H9 (cell line): ENCODE data around the gene ATM. TPM values are rescaled to one million over a fixed set of nuclear protein-coding genes. Genes with fewer than 3 reads are reported as not detected.
A peak's percentile ranks its signal among the peaks of the same experiment; 100 is the strongest.

Source experiments
- DNase-seq: peaks from one replicate; pipeline ENCODE4 v3.0.0-alpha.2; 2017
- H2AFZ ChIP-seq: one replicate; pipeline ENCODE4 v1.6.1; 2013; ENCODE audit warnings: mild to moderate bottlenecking, low read length, control low read depth, moderate library complexity
- H2AK5ac ChIP-seq: 2 replicates; pipeline ENCODE4 v1.6.1; 2013; ENCODE audit warnings: low read length, control low read depth, mixed read lengths; ENCODE audit not compliant: insufficient read length
- H2BK120ac ChIP-seq: one replicate; pipeline ENCODE4 v1.6.1; 2013; ENCODE audit warnings: low read depth, mild to moderate bottlenecking, low read length, control low read depth, inconsistent platforms; ENCODE audit not compliant: poor library complexity, severe bottlenecking
- H2BK12ac ChIP-seq: 2 replicates; pipeline ENCODE4 v1.6.1; 2013; ENCODE audit warnings: low read length, control low read depth, mixed read lengths, low read depth; ENCODE audit not compliant: insufficient read length
- H2BK15ac ChIP-seq: 2 replicates; pipeline ENCODE4 v1.6.1; 2013; ENCODE audit warnings: low read depth, low read length, control low read depth
- H2BK20ac ChIP-seq: one replicate; pipeline ENCODE4 v1.6.1; 2013; ENCODE audit warnings: low read depth, mild to moderate bottlenecking, low read length, control low read depth, inconsistent platforms; ENCODE audit not compliant: poor library complexity, severe bottlenecking
- H2BK5ac ChIP-seq: 2 replicates; pipeline ENCODE4 v1.6.1; 2013; ENCODE audit warnings: low read length, control low read depth, mixed read lengths; ENCODE audit not compliant: insufficient read length
- H3K14ac ChIP-seq: 2 replicates; pipeline ENCODE4 v1.6.1; 2013; ENCODE audit warnings: low read length, control low read depth; ENCODE audit not compliant: insufficient read depth
- H3K18ac ChIP-seq: 2 replicates; pipeline ENCODE4 v1.6.1; 2013; ENCODE audit warnings: low read depth, mild to moderate bottlenecking, mixed read lengths, low read length, control low read depth; ENCODE audit not compliant: insufficient read length
- H3K23ac ChIP-seq: 2 replicates; pipeline ENCODE4 v1.6.1; 2013; ENCODE audit warnings: low read length, control low read depth, mixed read lengths, low read depth; ENCODE audit not compliant: insufficient read length
- H3K23me2 ChIP-seq: 2 replicates; pipeline ENCODE4 v1.6.1; 2013; ENCODE audit warnings: low read depth, mild to moderate bottlenecking, mixed read lengths, low read length, control low read depth; ENCODE audit not compliant: insufficient read length, poor library complexity, severe bottlenecking
- H3K27ac ChIP-seq: 2 replicates; pipeline ENCODE4 v1.5.1; 2013; ENCODE audit warnings: low read length, control low read depth, mixed read lengths, low read depth; ENCODE audit not compliant: insufficient read length
- H3K27me3 ChIP-seq: 2 replicates; pipeline ENCODE4 v1.6.1; 2013; ENCODE audit warnings: low read length, control low read depth, inconsistent platforms; ENCODE audit not compliant: insufficient read depth
- H3K4ac ChIP-seq: 2 replicates; pipeline ENCODE4 v1.6.1; 2013; ENCODE audit warnings: low read depth, mild to moderate bottlenecking, control low read depth, inconsistent platforms, low read length, moderate library complexity
- H3K4me1 ChIP-seq: 2 replicates; pipeline ENCODE4 v1.6.1; 2013; ENCODE audit warnings: low read length, control low read depth, inconsistent platforms; ENCODE audit not compliant: insufficient read depth
- H3K4me2 ChIP-seq: 2 replicates; pipeline ENCODE4 v1.6.1; 2013; ENCODE audit warnings: low read length, control low read depth, mixed read lengths; ENCODE audit not compliant: insufficient read length, insufficient read depth
- H3K56ac ChIP-seq: 2 replicates; pipeline ENCODE4 v1.6.1; 2013; ENCODE audit warnings: low read depth, mild to moderate bottlenecking, mixed read lengths, low read length, control low read depth; ENCODE audit not compliant: insufficient read length
- H3K79me1 ChIP-seq: 2 replicates; pipeline ENCODE4 v1.6.1; 2013; ENCODE audit warnings: low read depth, mild to moderate bottlenecking, moderate library complexity, low read length, control low read depth, inconsistent platforms; ENCODE audit not compliant: insufficient read depth, poor library complexity, severe bottlenecking
- H3K79me2 ChIP-seq: 2 replicates; pipeline ENCODE4 v1.6.1; 2013; ENCODE audit warnings: low read length, control low read depth, inconsistent platforms; ENCODE audit not compliant: insufficient read depth
- H3K9ac ChIP-seq: 2 replicates; pipeline ENCODE4 v1.6.1; 2013; ENCODE audit warnings: low read length, control low read depth, mixed read lengths; ENCODE audit not compliant: insufficient read length; ENCODE audit errors: extremely low read depth
- H3K9me3 ChIP-seq: one replicate; pipeline ENCODE4 v1.6.1; 2013; ENCODE audit warnings: low read depth, low read length, inconsistent platforms; ENCODE audit not compliant: control insufficient read depth
- H3T11ph ChIP-seq: one replicate; pipeline ENCODE4 v1.6.1; 2013; ENCODE audit warnings: mild to moderate bottlenecking, low read length, control low read depth, inconsistent platforms
- H4K20me1 ChIP-seq: one replicate; pipeline ENCODE4 v1.6.1; 2013; ENCODE audit not compliant: control insufficient read depth, insufficient read length, insufficient read depth
- H4K5ac ChIP-seq: 2 replicates; pipeline ENCODE4 v1.6.1; 2013; ENCODE audit warnings: low read depth, mild to moderate bottlenecking, mixed read lengths, low read length, control low read depth; ENCODE audit not compliant: insufficient read length
- H4K8ac ChIP-seq: replicated peaks from 2 replicates; pipeline ENCODE4 v1.6.1; 2013; ENCODE audit warnings: low read length, control low read depth, mixed read lengths, low read depth; ENCODE audit not compliant: insufficient read length
- H4K91ac ChIP-seq: 2 replicates; pipeline ENCODE4 v1.6.1; 2013; ENCODE audit warnings: low read depth, mild to moderate bottlenecking, moderate library complexity, mixed read lengths, low read length, control low read depth; ENCODE audit not compliant: insufficient read length
- H3K27ac Mint-ChIP-seq, 3 experiments: 2 replicates in 2 of 3; 3 replicates in 1 of 3; pipeline ENCODE4 v1.8.0; 2020 to 2021; ENCODE audit warnings: mixed read lengths in 3 of 3, mild to moderate bottlenecking in 1 of 3, moderate library complexity in 1 of 3
- H3K27me3 Mint-ChIP-seq: 2 replicates; pipeline ENCODE4 v1.8.0; 2021; ENCODE audit warnings: low read depth, mild to moderate bottlenecking, moderate library complexity, mixed read lengths
- H3K36me3 Mint-ChIP-seq, 3 experiments: 2 replicates in 2 of 3; 3 replicates in 1 of 3; pipeline ENCODE4 v1.8.0; 2020 to 2021; ENCODE audit warnings: low read depth in 3 of 3, mixed read lengths in 3 of 3; ENCODE audit not compliant: insufficient read depth in 1 of 3
- H3K4me1 Mint-ChIP-seq, 2 experiments: 2 replicates each; pipeline ENCODE4 v1.8.0; 2020; ENCODE audit warnings: mixed read lengths in 2 of 2
- H3K4me3 Mint-ChIP-seq, 2 experiments: 2 replicates in 1 of 2; 3 replicates in 1 of 2; pipeline ENCODE4 v1.8.0; 2020 to 2021; ENCODE audit warnings: mild to moderate bottlenecking in 2 of 2, mixed read lengths in 2 of 2, moderate library complexity in 1 of 2
- H3K9me3 Mint-ChIP-seq, 2 experiments: 2 replicates in 1 of 2; 3 replicates in 1 of 2; pipeline ENCODE4 v1.8.0; 2020; ENCODE audit warnings: mild to moderate bottlenecking in 2 of 2, mixed read lengths in 2 of 2, moderate library complexity in 1 of 2
- CTCF ChIP-seq: fragments of 200-600 bp; sonication (generic); conservative IDR thresholded peaks from 3 replicates; pipeline ENCODE4 v1.8.0; 2021; ENCODE audit warnings: antibody characterized with exemption, mild to moderate bottlenecking
- WGBS: extraction: QIAGEN DNeasy Blood & Tissue Kit; methylation state at CpG from one replicate; pipeline ENCODE4 v1.1.7; 2013; ENCODE audit warnings: missing lambda C conversion rate, low lambda C conversion rate, mixed read lengths; ENCODE audit not compliant: insufficient read length; ENCODE audit errors: extremely low coverage; 5-methylcytosine and 5-hydroxymethylcytosine counted together
- total RNA-seq: library from RNA; stranded (reverse); gene quantifications from 2 replicates; pipeline ENCODE4 v1.2.1, GENCODE V29; 2021

Gene ATM
- total RNA-seq, 1 experiment from 2014 or later: 58.9 TPM

- Histone ChIP-seq H2BK5ac (peak overlapping the region; percentile 59), H3K9me3 (no peaks in the 10 kb centered on the region), H3K4me1 (no peaks in the 10 kb centered on the region), H3K4me2 (peak overlapping the region; percentile 99), H3K56ac (peak overlapping the region; percentile 89), H2AK5ac (no peak overlapping the region), H2BK20ac (no peak overlapping the region), H3K27ac (peak overlapping the region; percentile 77), H4K20me1 (no peaks in the 10 kb centered on the region), H3K18ac (peak overlapping the region; percentile 96), H4K8ac (no peak overlapping the region), H3K4ac (peak overlapping the region; percentile 43; the same call in 1 of the 2 replicates), H3K9ac (peak overlapping the region; percentile 98), H3K14ac (peak overlapping the region; percentile 90), H2AFZ (no peak overlapping the region), H3K79me2 (peaks cover 37% of the 10 kb centered on the region; the same call in 1 of the 2 replicates), H2BK15ac (no peak overlapping the region), H3K23me2 (peaks cover 14% of the 10 kb centered on the region), H3T11ph (no peak overlapping the region), H4K91ac (peak overlapping the region; percentile 0), H3K23ac (peak overlapping the region; percentile 59), H2BK120ac (no peak overlapping the region), H2BK12ac (no peak overlapping the region), H4K5ac (peak overlapping the region; percentile 66), H3K79me1 (no peaks in the 10 kb centered on the region), H3K27me3 (no peaks in the 10 kb centered on the region)
- H3K9me3 Mint-ChIP-seq: no peaks in the 10 kb centered on the region; a peak in 1 of 5 replicates
- no peak for TF ChIP-seq CTCF
- H3K27me3 Mint-ChIP-seq: no peaks in the 10 kb centered on the region
- H3K36me3 Mint-ChIP-seq: peaks cover 1 to 18% (median 2%) of the 10 kb centered on the region in 3 experiments; a peak in 4 of 7 replicates
- no peak for DNase-seq
- peak overlapping the region in 2 of 3 experiments; percentile 100; a peak in 5 of 7 replicates for H3K27ac Mint-ChIP-seq
- H3K4me1 Mint-ChIP-seq: peaks cover 28 to 29% of the 10 kb centered on the region in 2 experiments
- H3K4me3 Mint-ChIP-seq: no peak overlapping the region
- no CpG with 5 or more reads among the region's 29 CpGs for WGBS
These were observed 825 bp upstream of the ATM start for GRCh38 chr11:108221911-108222573.
